ENCODE measurements around the gene LRFN4. TPM values are rescaled to one million over a fixed set of nuclear protein-coding genes. Genes with fewer than 3 reads are reported as not detected.

Gene LRFN4
- total RNA-seq, 1 experiment from 2014 or later, result 66.7 TPM

GRCh38 chr11:66894141-66894540 lies 37.3 kb downstream of the LRFN4 start:
- Histone ChIP-seq H3K27me3 (ENCODE audit: insufficient read depth, low read length) (no peaks in the 10 kb centered on the region), H3K79me1 (ENCODE audit: insufficient read depth, low read depth, low read length, poor library complexity, severe bottlenecking) (no peaks in the 10 kb centered on the region), H2AK5ac (ENCODE audit: insufficient read length, low read length) (no peak overlapping the region), H2BK120ac (ENCODE audit: low read depth, low read length, poor library complexity, severe bottlenecking) (no peak overlapping the region), H2AFZ (ENCODE audit: low read length) (no peak overlapping the region), H2BK12ac (ENCODE audit: insufficient read length, low read depth, low read length) (no peak overlapping the region), H3K4me1 (ENCODE audit: insufficient read depth, low read length) (peaks cover 5% of the 10 kb centered on the region; the same call in 1 of the 2 replicates), H2BK5ac (ENCODE audit: insufficient read length, low read length) (no peak overlapping the region), H3K27ac (ENCODE audit: insufficient read length, low read depth, low read length) (no peak overlapping the region), H3K18ac (ENCODE audit: insufficient read length, low read depth, low read length) (no peak overlapping the region), H3K14ac (ENCODE audit: insufficient read depth, low read length) (no peak overlapping the region), H4K91ac (ENCODE audit: insufficient read length, low read depth, low read length) (no peak overlapping the region), H3K9ac (ENCODE audit: extremely low read depth, insufficient read length, low read length) (no peak overlapping the region), H3K56ac (ENCODE audit: insufficient read length, low read depth, low read length) (no peak overlapping the region), H4K8ac (replicated peaks; ENCODE audit: insufficient read length, low read depth, low read length) (no peak overlapping the region), H3T11ph (ENCODE audit: low read length) (no peak overlapping the region), H3K23ac (ENCODE audit: insufficient read length, low read depth, low read length) (no peak overlapping the region), H3K9me3 (ENCODE audit: control insufficient read depth, low read depth, low read length) (no peaks in the 10 kb centered on the region), H3K4ac (ENCODE audit: low read depth, low read length) (no peak overlapping the region), H2BK15ac (ENCODE audit: low read depth, low read length) (no peak overlapping the region), H3K23me2 (ENCODE audit: insufficient read length, low read depth, low read length, poor library complexity, severe bottlenecking) (no peaks in the 10 kb centered on the region), H4K5ac (ENCODE audit: insufficient read length, low read depth, low read length) (no peak overlapping the region), H3K79me2 (ENCODE audit: insufficient read depth, low read length) (no peaks in the 10 kb centered on the region), H3K4me2 (ENCODE audit: insufficient read depth, insufficient read length, low read length) (no peak overlapping the region), H4K20me1 (ENCODE audit: control insufficient read depth, insufficient read depth, insufficient read length) (no peaks in the 10 kb centered on the region), H2BK20ac (ENCODE audit: low read depth, low read length, poor library complexity, severe bottlenecking) (no peak overlapping the region)
- Mint-ChIP-seq H3K27me3 (ENCODE audit: low read depth) (no peaks in the 10 kb centered on the region), H3K27ac (peak overlapping the region in 1 of 3 experiments; percentile 22; a peak in 2 of 7 replicates), H3K9me3 (no peaks in the 10 kb centered on the region; a peak in 2 of 5 replicates), H3K4me1 (peaks cover 34 to 47% of the 10 kb centered on the region in 2 experiments), H3K4me3 (no peak overlapping the region; a peak in 1 of 5 replicates), H3K36me3 (ENCODE audit: insufficient read depth in 1 of 3, low read depth in 3 of 3) (no peaks in the 10 kb centered on the region)
- DNase-seq, result no peak
- no peak for TF ChIP-seq CTCF (conservative IDR thresholded peaks at IDR 0.05)
- WGBS (ENCODE audit: extremely low coverage, insufficient read length, low lambda C conversion rate), result no CpG with 5 or more reads among the region's 2 CpGs

All from H9 (cell line).